GM19463 (cell line): Measurements from ENCODE around the gene ENTPD2.

Source experiments
- ATAC-seq: cut with Tn5 transposase; IDR thresholded peaks from one replicate; pipeline ENCODE4 v1.9.1; 2021; ENCODE audit warnings: mild to moderate bottlenecking, moderate library complexity; ENCODE audit not compliant: unreplicated experiment

ENTPD2 gene

DNA sequence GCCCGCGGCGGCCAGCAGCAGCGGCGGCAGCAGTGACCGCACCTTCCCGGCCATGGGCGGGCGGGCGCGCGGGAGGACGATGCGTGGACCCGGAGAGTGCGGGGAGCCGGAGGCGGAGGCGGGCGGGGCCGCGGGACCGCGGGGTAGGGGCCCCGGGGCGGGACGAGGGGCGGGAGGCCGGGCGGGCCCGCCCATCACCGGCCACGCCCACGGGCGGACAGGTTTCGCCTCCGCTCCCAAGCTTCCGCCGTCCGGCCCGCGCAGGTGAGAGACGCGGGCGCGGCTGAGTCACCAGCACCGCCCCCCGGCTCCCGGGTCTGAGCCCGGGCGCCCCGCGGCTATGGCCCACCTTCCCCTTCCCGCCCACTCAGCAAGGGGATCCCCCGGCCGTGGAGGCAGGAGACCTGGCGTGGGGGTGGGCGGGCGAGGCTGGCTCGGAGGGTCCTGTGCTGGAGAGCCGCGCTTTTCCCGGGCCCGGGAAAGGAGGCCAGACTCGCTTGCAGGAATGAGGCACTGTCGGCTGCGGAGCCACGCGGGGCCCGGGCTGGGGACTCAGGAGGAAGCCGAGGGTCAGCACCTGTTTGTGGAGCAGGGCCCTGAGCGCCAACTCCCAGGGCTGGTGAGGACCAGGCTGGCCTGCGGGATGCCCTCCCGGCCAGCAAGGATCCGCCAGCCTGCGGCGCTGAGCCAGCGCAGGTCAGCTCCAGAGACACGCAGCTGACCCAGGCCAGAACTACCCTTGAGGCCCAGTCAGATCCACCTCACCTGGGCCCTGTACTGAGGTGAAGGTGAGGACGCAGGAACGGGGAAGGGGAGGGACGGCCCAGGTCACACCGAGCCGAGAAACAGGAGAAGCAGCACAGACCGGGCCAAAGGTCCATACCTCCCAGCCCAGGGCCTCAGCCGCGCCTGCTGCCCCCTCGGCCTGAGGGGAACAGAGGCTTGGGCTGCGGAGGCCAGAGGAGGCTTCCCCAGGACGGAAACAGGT is at the start of gene ENTPD2:
ENTPD2 (minus strand) TSS at position 118 of the 988 bp plus-strand sequence; CDS start at position 54, 64 bp downstream.
- ATAC-seq, result no peak

DNA sequence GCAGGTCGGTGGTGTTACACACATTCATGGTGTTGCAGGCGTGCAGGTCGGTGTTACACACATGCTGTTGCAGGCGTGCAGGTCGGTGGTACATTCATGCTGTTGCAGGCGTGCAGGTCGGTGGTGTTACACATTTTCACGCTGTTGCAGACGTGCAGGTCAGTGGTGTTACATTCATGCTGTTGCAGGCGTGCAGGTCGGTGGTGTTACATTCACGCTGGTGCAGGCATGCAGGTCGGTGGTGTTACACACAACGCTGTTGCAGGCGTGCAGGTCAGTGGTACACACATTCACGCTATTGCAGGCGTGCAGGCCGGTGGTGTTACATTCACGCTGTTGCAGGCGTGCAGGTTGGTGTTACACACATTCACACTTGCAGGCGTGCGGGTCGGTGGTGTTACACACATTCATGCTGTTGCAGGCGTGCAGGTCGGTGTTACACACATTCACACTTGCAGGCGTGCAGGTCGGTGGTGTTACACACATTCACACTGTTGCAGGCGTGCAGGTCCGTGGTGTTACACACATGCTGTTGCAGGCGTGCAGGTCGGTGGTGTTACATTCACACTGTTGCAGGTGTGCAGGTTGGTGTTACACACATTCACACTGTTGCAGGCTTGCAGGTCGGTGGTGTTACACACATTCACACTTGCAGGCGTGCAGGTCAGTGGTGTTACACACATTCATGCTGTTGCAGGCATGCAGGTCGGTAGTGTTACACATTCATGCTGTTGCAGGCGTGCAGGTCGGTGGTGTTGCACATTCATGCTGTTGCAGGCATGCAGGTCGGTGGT is 49.5 kb upstream of the ENTPD2 start:
- no peak for ATAC-seq

DNA sequence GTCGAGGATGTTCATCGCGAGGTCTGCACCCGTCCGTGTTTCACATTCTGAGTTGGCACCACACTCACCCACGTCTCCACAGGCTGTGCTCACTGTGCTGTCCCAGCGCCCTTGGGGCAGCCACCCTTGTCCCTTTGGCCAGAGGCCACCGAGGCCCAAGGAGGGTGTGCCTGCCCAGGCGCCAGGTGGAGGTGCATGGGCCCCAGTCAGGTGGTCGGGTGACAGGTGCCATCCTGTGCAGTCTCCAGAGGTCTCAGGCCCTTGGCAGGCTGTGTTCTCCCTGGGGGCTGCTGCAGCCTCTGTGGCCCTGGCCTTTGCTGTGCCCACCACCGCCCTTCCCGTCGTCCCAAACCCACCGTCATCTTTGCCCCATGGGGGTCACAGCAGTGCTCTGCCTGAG is 45.4 kb upstream of the ENTPD2 start:
- no peak for ATAC-seq

DNA sequence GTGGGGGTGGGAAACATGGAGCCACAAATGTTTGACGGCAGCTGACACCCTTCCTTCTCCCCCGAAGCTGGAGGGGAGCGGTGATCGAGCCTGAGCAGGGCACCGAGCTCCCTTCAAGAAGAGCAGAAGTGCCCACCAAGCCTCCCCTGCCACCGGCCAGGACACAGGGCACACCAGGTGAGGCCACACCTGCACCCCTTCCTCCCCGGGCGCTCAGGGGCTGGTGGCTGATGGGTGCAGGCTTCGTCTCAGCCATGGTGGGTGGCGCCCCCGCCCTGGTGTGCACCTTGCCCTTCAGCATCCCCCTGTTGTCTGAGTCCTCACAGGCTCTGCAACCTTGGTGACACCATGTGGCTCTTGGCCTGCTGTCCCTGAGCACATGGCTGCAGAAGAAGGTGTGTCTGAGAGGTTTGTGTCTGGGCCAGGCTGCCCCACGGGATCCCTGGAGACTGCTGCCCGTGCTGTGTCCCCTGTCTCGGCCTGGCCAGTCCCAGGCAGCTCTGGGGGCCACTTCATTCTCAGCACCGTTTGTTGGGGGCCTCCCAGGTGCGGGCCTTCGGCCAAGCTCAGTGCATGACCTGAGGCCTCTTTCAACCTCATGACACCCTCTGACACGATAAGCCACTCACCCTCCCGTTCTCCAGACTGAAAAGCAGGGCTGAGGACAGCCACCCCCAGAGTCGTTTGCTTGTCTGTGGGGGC is 44.1 kb upstream of the ENTPD2 start:
- no peak for ATAC-seq

DNA sequence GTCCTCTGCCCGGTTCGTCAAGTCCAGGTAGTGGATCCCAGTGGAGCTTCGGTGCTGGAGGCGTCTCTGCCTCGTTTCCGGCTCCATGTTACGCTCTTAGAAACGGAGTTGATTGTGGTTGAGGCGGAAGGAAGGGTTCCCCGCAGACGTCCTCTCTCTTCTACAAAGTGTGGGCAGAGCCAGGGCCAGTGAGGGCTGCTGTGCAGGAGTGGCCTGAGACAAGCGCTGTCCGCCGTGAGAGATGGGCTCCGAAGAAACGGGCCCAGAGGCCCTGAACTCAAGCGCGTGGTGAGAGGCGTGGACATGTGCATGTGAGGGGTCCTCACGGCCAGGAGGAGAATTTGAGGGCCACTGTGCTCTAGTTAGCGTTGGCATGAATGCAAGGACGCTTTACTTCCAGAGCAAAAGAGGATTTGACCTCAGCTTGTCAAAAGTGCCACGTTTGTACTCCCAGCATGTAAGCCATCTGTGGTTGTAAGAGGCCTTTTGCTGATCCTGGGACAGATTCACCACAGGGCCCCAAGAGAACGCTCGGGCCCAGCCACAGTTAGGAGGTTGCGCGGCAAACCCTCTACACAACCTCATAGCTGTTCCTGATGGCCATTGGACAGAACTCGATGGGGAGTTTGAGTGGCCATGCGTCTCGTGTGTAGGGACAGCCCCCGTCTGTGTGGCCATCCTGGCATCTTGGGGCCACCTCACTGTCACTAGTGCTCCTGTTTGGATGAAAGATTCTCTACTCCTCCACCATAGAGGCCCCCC is 43.1 kb upstream of the ENTPD2 start:
- no peak for ATAC-seq

DNA sequence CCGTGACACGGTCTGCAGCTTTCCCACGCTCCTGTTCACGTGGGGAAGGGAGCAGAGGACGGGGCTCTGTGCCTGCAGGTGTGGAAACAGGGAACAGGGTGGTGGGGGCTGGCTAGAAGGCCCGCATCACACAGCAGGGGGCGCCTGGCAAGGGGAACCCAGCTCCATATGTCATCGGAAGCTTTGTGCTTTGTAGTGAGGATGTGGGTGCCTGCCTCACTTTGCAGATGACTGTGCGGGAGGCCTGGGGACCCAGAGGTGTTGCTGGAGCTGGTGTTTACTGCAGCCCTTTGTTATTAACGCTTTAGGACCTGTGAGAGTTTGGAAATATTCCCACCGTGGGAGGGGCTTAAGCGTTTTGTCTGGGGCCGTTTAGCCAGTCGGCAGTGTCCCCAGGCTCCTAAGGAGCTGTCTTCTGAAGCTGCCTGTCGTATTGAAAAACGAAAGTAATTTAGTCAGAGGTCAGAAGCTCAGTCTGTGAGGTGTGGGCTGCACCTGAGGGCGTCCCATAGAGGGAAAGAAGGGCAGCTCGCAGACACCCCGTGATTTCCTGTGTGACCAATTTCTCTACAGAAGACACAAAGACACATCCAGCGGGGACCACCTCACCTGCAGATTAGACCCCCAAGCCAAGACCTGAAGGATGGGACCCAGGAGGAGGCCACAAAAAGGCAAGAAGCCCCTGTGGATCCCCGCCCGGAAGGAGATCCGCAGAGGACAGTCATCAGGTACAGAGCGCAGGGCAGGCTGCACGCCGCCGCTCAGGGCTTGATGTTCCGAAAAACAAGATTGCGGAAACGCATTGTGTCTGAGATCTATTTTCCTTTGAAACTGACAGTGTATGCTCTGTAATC is 42.0 kb upstream of the ENTPD2 start:
- ATAC-seq, result peak; percentile 82

DNA sequence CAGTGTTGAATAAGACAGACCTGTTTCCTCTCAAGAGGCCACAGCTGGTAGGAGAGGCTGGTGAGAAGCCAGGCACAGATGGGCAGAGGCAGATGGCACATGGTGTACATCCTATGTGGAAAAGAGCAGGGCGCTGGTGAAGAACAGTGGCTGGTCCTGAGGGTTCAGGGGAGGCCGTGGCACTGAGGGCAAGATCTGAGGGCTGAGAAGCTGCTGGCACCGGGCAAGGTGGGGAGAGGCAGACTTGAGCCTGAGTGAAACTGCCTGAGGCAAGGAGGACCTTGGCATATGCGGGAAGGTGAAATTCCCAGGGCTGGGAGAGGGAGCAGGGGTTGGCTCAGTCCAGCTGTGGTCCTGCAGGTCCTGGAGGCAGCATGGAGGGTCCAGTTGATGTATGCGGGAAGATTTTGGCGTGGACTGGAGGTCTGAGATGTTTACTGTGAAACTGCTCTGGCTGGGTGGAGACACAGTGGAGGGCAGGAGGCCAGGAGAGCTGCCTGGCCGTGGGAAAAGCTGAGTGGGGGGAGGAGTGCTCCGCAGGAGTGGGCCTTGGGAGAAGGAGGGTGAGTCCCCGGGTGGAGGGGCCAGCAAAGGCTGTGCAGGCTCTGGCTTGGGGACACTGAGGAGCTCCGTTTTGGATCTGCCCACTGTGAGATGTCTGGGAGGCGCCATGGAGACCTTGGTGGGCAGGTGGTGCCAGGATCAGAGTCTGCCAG is 35.5 kb upstream of the ENTPD2 start:
- no peak for ATAC-seq

DNA sequence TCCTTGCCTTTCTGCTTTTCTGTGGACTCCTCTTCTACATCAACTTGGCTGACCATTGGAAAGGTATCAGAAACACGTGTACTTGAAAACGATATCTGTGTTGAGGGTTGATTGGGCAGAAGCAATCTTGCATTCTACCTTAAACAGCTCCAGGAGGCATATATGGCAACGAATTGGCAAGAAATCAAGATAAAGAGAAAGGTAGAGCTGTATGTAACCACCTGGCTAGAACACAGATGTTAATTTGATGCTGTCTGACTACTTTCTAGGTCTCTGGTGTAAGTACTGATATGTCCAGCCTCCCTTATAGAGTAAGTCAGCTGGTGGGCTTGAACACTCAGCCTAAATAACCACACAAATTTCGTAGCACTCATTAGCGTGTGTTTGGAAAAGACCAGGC is 34.3 kb upstream of the ENTPD2 start:
- ATAC-seq, result no peak

DNA sequence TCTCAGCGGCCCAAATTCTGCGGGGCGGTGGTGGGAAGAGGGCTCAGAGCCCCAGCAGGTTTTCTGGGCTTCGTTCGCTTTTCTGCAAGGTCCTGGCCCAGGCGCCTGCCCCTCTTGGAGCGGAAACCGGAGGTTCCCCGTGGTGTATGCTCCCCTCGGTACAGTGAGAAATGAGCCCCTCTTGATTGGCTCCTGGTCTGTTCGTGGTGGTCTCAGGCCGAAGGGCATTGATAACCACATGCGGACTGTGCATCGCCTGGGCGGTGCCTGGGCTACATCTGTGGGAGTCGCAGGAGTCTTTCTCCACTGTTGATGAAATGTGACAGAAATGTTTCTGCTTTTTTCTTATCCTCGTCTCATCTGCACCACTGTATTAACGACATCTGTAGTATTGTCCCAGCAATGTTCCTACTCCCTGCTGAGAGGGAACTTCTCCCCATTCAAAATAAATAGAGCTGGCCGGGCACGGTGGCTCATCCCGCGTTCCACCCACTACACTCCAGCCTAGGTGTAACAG is 33.6 kb upstream of the ENTPD2 start:
- ATAC-seq, result no peak

DNA sequence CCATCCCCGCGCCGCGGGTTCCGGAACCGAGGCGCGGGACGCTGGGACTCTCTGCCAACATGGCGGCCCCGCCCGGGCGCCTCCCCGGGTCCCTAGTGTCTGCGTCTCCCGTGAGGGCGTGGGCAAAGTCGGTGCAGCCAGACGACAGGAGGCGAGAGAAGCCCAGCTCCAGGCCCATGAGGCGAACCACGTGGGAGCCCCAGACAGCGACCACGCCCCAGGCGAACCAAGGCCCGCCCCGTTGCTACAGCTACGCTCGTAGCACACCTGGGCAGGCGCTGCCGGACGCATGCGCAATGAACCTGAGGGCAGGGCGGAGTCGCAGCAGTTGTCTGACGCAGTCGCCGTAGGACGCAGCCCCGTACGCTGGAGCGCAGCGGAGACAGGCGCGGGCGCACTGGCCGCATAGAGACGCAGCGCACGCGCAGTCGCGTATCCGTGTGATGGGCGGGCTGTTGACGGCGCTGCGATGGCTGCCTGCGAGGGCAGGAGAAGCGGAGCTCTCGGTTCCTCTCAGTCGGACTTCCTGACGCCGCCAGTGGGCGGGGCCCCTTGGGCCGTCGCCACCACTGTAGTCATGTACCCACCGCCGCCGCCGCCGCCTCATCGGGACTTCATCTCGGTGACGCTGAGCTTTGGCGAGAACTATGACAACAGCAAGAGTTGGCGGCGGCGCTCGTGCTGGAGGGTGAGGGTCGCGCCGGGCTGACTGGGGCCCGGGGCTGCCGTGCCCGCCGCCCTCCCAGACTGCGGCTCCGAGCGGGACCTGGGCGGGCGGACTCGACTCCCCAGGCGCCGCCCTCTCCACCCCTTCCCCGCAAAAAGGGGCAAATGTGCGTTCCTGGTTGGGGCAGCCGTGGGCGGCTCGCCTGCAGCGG is 32.9 kb upstream of the ENTPD2 start, which contains the start of gene MAN1B1:
MAN1B1 (plus strand) TSS at position 455 of the 878 bp plus-strand sequence; CDS start at position 470, 15 bp downstream.
- ATAC-seq, result peak; percentile 78

DNA sequence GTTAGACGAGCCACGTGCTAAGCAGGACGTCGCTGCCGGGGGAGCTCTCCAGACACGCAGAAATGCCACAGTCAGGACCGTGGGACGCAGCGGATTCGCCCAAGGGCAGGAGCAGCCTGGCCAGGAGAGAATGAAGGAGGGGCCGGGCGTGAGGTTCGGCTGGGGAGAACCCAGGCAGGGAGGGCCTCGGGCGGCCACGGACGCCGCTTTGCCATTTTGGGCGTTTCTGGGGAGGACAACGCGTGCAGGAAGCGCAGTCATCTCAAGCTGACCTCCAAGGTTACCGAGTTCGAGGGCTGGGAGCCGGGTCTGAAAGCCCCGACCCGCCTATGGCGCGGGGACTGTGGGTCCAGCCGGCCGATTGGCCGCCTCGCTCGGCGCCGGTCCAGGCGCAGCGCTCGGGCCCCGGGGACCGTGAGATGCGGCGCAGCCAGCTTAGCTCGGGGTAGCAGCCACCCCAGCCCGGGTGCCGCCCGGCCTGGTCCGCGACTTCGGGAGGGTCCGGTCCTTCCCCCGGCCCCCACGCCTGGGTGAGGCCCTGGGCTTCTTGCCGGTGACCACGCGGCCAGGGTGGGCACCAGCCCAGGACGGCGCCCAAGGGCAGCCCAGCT is 32.2 kb upstream of the ENTPD2 start:
- ATAC-seq, result peak; percentile 1

DNA sequence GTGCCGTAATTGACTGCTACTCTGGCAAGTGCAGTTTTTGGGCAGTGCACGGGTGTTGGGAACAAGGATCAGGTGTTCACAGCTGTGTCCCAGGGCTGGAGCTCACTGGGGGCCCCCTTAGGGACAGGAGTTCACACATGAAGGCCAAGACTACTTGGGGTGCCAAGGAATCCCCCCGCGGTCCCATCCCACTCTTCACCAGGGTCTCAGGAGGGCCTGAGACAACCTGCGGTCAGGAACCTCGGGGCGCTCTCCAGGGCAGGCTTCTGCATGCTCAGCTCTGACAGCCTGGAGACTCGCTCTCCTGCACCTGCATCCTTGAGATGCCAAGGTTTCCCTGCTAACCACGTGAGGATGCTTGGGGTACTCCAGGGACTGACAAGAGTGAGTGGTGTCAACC is 30.7 kb upstream of the ENTPD2 start:
- ATAC-seq, result no peak

DNA sequence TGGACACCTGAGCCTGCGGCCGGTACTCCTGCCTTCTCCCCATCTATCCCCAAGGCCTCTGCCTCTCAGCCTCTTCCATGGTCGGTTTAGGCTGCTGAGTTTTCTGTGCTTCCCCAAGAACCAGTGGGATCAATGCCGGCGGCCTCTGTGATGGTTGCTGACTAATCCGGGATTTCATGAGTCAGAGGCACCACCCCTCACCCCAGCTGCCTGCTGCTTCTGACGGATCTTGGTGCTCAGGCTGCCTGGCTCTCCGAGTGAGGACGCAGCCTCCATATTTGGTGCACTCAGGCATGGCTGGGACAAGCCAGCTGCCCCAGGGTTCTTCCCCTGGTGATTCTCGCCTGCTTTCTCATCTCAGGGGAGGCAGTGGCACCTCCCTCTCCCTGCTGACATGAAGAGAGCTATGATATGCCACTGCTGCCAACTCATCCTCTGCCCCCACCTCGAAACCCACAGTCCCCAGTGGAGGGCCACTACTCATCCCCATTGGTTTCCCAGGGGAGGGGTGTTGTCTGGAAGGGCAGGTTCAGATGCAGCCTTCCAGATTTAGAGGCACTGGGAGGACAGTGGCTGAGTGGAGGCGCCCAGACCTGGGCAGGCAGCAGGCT is 29.6 kb upstream of the ENTPD2 start:
- ATAC-seq, result no peak

DNA sequence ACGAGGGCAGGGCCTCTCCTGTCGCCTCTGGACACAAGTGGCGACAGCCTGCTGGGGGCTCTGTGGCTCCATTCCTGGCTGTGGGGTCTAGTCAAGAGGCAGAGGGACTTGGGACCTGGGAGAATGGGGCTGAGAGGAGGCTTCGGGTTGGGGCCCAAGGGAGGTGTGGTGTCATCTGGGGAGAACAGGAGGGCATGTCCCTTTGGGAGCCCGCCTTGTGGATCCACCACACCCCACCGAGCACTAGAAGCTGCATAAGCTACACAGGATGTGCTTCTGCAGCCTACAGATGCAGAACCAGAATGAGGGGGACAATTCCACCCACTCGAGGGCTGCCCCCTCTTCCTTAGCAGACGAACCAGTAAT is 29.0 kb upstream of the ENTPD2 start:
- ATAC-seq, result no peak

DNA sequence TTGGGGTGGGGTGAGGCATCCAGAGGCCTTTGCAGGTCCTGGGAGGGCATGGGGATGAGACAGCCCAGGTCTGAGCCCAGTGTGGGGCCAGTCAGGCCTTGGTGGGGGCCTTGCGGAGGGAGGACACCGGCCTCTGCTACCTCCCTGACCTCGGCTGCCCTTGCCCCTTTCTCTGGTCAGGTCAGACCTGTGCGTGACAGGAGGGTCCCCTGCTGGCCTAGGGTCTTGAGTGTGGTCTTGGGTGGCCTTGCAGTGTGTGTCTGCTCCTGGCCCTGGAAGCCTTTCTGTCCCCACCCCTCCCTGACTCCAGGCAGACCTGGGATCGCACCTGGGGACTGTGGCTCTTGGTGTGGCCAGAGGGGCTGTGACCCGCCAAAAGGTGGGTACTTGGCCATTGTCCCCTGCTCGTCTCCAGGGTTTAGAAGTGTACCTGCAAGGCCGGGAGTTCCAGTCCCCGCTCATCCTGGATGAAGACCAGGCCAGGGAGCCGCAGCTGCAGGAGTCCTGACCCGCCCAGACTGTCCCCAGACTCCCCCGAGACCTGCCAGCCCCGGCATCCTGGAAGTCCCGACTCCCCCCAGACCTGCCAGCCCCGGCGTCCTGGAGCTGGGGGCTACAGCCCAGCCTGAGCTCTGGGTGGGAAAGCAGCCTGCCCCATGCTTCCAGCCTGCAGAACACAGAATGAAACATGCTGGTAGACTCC is 28.5 kb upstream of the ENTPD2 start:
- ATAC-seq, result no peak
